Astrocyte of the spinal cord (primary cell): ENCODE results near the gene GNB5.
A peak's percentile ranks its signal among the peaks of the same experiment; 100 is the strongest.

Experiments used
- DNase-seq: peaks from one replicate; pipeline ENCODE4 v3.0.0; 2011; ENCODE audit warnings: low read depth, low spot score
- H3K4me3 ChIP-seq: 2 replicates; pipeline ENCODE4 v1.5.1; 2011; ENCODE audit warnings: low read depth, mild to moderate bottlenecking, low read length, moderate library complexity
- CTCF ChIP-seq: IDR thresholded peaks from 2 replicates; pipeline ENCODE4 v1.5.1; 2012; ENCODE audit warnings: low read depth, mild to moderate bottlenecking, low read length, inconsistent platforms
- in situ Hi-C: cut with HindIII; loops from 2 replicates; pipeline ENCODE4 v1.10.0; 2017; ENCODE audit warnings: low sequenced_read_pairs

The GNB5 gene

GRCh38 chr15:52213206-52213605, 22.0 kb upstream of the GNB5 start:
- no peak overlapping the region for H3K4me3 ChIP-seq
- in situ Hi-C loops = no loop called here
- no peak for DNase-seq
- TF ChIP-seq CTCF = no peak

GRCh38 chr15:52208306-52208946, 17.2 kb upstream of the GNB5 start:
- peak; percentile 68 for DNase-seq
- in situ Hi-C loops = no loop called here
- TF ChIP-seq CTCF = peak; percentile 85
- no peak overlapping the region for H3K4me3 ChIP-seq

- in situ Hi-C loops = no loop called here
- no peak overlapping the region for H3K4me3 ChIP-seq
- no peak for TF ChIP-seq CTCF
- no peak for DNase-seq
Measured at GRCh38 chr15:52207191-52207590, 16.0 kb upstream of the GNB5 start.

GRCh38 chr15:52206446-52206845, 15.3 kb upstream of the GNB5 start:
- no peak for DNase-seq
- H3K4me3 ChIP-seq = no peak overlapping the region
- TF ChIP-seq CTCF = no peak
- in situ Hi-C loops = no loop called here

- TF ChIP-seq CTCF = no peak
- DNase-seq = no peak
- in situ Hi-C loops = no loop called here
- H3K4me3 ChIP-seq = no peak overlapping the region
Measured at GRCh38 chr15:52204657-52205056, 13.5 kb upstream of the GNB5 start.

GRCh38 chr15:52200831-52201365, 9.7 kb upstream of the GNB5 start:
- no peak overlapping the region for H3K4me3 ChIP-seq
- no peak for DNase-seq

More at GRCh38 chr15:52200831-52201365, 9.7 kb upstream of the GNB5 start:
- no peak for TF ChIP-seq CTCF
- in situ Hi-C loops = no loop called here
